Natural killer cell (primary cell): Measurements from ENCODE around the gene ST3GAL5. TPM values are rescaled to one million over a fixed set of nuclear protein-coding genes. Genes with fewer than 3 reads are reported as not detected.

ENCODE experiments used
- ATAC-seq, 3 donors: fragments of 150-1000 bp in 2 of 3; fragments of 200-7000 bp in 1 of 3; cut with Tn5 transposase; 1 replicate in 1 of 3; 2 replicates in 2 of 3; pipeline ENCODE4 v1.10.0; 2021; ENCODE audit warnings: mild to moderate bottlenecking in 2 of 3, moderate library complexity in 2 of 3
- DNase-seq, 2 donors: peaks; one replicate each; pipeline versions ENCODE4 v3.0.0 to v3.0.0-alpha.2; 2013 to 2021; ENCODE audit warnings: mixed read lengths in 1 of 2
- H3K27ac ChIP-seq: one replicate; pipeline ENCODE4 v1.5.1; 2013; ENCODE audit warnings: mild to moderate bottlenecking, low read length
- H3K27me3 ChIP-seq: one replicate; pipeline ENCODE4 v1.6.1; 2013; ENCODE audit warnings: low read length; ENCODE audit not compliant: control insufficient read depth, insufficient read depth
- H3K36me3 ChIP-seq: one replicate; pipeline ENCODE4 v1.6.1; 2013; ENCODE audit warnings: low read length; ENCODE audit not compliant: control insufficient read depth, insufficient read depth
- H3K4me1 ChIP-seq: one replicate; pipeline ENCODE4 v1.6.1; 2013; ENCODE audit warnings: low read length; ENCODE audit not compliant: control insufficient read depth, insufficient read depth
- H3K4me3 ChIP-seq: one replicate; pipeline ENCODE4 v1.5.1; 2013; ENCODE audit warnings: low read length
- H3K9me3 ChIP-seq: one replicate; pipeline ENCODE4 v1.6.1; 2013; ENCODE audit warnings: low read length; ENCODE audit not compliant: control insufficient read depth, insufficient read depth
- H3K27ac Mint-ChIP-seq, 2 donors: one replicate each; pipeline ENCODE4 v1.8.0; 2022; ENCODE audit warnings: mild to moderate bottlenecking in 2 of 2, mixed read lengths in 2 of 2, moderate library complexity in 1 of 2
- H3K27me3 Mint-ChIP-seq, 2 donors: one replicate each; pipeline ENCODE4 v1.8.0; 2022; ENCODE audit warnings: low read depth in 2 of 2, mixed read lengths in 2 of 2
- H3K36me3 Mint-ChIP-seq: one replicate; pipeline ENCODE4 v1.8.0; 2022; ENCODE audit warnings: mixed read lengths
- H3K4me1 Mint-ChIP-seq, 2 donors: one replicate each; pipeline ENCODE4 v1.8.0; 2022; ENCODE audit warnings: mixed read lengths in 2 of 2
- H3K4me3 Mint-ChIP-seq: one replicate; pipeline ENCODE4 v1.8.0; 2022; ENCODE audit warnings: mild to moderate bottlenecking, moderate library complexity, mixed read lengths
- H3K9me3 Mint-ChIP-seq, 2 donors: one replicate each; pipeline ENCODE4 v1.8.0; 2022; ENCODE audit warnings: mixed read lengths in 2 of 2
- WGBS: methylation state at CpG from one replicate; pipeline ENCODE4 v1.1.7; 2013; ENCODE audit warnings: missing lambda C conversion rate; ENCODE audit not compliant: insufficient coverage; 5-methylcytosine and 5-hydroxymethylcytosine counted together
- intact Hi-C: fragments of 100-400 bp; cut with micrococcal nuclease; formaldehyde crosslinking; loops from one replicate; pipeline ENCODE4 v1.14.2; 2022
- total RNA-seq, 4 donors: library from RNA; stranded (reverse); fragments of 120-200 nt in 1 of 4; gene quantifications; one replicate each; pipeline versions ENCODE4 v1.2.3 to v1.2.4, GENCODE V29; 2013 to 2022
- TF ChIP-seq, protein P1 (sequence below): fragments of 200-600 bp; IDR thresholded peaks from one replicate; pipeline ENCODE4 v1.8.0; 2022; ENCODE audit warnings: antibody characterized with exemption

The ST3GAL5 gene
- total RNA-seq, 3 donors from 2014 or later (not counting 1 experiment from before 2014, with no cell fraction given) = 54.6 to 72.4 (median 66.1) TPM

DNA sequence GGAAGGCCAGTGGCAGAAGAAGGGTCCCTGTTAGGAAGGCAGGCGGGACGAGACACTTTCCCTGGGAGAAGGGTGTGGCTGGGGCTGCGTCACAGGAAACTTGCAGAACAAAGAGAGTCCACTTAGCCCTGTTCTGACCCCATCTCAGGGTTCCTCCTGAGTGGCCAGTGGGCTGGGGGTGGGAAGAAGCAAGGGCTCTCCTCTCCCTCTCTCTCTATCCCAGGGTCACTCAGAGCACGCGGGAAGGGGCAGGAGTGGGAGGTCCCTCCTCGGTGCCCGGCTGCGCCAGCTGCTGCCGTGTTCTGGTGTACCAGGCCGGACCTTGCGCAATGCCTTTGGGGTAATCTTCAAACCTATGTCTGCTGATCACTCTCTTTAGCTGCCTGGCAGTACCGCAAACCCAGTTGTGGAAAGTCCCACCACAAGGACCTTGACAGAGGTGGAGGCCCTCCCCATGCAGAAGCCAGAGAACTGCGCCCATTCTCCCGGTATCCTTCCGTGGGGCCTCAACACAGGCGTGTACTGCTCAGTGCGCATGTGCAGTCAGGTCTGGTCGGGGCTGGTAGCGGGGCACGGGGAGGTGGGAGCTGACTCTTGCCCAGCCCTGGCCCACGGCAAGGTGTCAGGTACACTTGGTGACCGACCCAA is 47.8 kb upstream of the ST3GAL5 start:
- Histone ChIP-seq H3K4me1 (no peaks in the 10 kb centered on the region), H3K4me3 (no peak overlapping the region), H3K27ac (no peak overlapping the region), H3K36me3 (no peaks in the 10 kb centered on the region), H3K9me3 (peaks cover under 1% of the 10 kb centered on the region), H3K27me3 (no peaks in the 10 kb centered on the region)
- no peak for DNase-seq
- no peaks in the 10 kb centered on the region for H3K36me3 Mint-ChIP-seq
- peaks cover 0 to 4% of the 10 kb centered on the region in 2 donors for H3K9me3 Mint-ChIP-seq
- ATAC-seq = peak in 1 of 3 donors; percentile 27
- H3K27ac Mint-ChIP-seq = no peak overlapping the region
- H3K27me3 Mint-ChIP-seq = no peaks in the 10 kb centered on the region
- H3K4me1 Mint-ChIP-seq = peaks cover 4 to 9% of the 10 kb centered on the region in 2 donors
- H3K4me3 Mint-ChIP-seq = no peak overlapping the region
- intact Hi-C loops = no loop called here
- WGBS = 96% methylated on average over 22 of the region's 22 CpGs
- TF ChIP-seq, protein P1, sequence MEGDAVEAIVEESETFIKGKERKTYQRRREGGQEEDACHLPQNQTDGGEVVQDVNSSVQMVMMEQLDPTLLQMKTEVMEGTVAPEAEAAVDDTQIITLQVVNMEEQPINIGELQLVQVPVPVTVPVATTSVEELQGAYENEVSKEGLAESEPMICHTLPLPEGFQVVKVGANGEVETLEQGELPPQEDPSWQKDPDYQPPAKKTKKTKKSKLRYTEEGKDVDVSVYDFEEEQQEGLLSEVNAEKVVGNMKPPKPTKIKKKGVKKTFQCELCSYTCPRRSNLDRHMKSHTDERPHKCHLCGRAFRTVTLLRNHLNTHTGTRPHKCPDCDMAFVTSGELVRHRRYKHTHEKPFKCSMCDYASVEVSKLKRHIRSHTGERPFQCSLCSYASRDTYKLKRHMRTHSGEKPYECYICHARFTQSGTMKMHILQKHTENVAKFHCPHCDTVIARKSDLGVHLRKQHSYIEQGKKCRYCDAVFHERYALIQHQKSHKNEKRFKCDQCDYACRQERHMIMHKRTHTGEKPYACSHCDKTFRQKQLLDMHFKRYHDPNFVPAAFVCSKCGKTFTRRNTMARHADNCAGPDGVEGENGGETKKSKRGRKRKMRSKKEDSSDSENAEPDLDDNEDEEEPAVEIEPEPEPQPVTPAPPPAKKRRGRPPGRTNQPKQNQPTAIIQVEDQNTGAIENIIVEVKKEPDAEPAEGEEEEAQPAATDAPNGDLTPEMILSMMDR = no peak

DNA sequence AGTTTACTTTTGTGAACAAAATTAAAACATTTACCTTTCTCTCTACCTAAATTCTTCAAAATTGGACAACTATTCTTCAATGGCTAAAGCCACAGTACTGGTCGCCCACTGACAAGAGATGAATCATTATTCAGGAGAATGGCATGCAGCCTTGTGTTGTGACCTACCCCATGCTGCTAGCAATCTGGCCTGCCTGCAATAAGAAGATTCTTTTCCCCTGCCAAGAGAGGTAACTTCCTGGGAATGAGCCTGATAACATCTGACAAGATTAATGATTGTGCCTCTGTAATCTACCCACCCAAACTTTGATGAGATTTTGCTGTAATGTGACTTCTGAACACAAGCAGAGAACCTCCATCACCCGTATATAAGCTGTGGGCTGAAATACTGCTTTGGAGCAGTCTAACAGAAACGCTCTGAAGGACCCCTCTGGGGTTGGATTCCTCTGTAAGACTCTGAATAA is 47.0 kb upstream of the ST3GAL5 start:
- H3K9me3 ChIP-seq = no peaks in the 10 kb centered on the region
- Mint-ChIP-seq H3K4me3 (no peak overlapping the region), H3K9me3 (no peaks in the 10 kb centered on the region), H3K4me1 (peaks cover 4 to 9% of the 10 kb centered on the region in 2 donors), H3K27me3 (no peaks in the 10 kb centered on the region), H3K36me3 (no peaks in the 10 kb centered on the region), H3K27ac (no peak overlapping the region)
- H3K4me3 ChIP-seq = no peak overlapping the region
- H3K27me3 ChIP-seq = no peaks in the 10 kb centered on the region
- WGBS = 95% methylated on average over 2 of the region's 3 CpGs
- ATAC-seq = no peak
- TF ChIP-seq, protein P1 = no peak
- no peak for DNase-seq
- H3K4me1 ChIP-seq = no peaks in the 10 kb centered on the region
- H3K27ac ChIP-seq = no peak overlapping the region
- intact Hi-C loops = no loop called here
- H3K36me3 ChIP-seq = no peaks in the 10 kb centered on the region

DNA sequence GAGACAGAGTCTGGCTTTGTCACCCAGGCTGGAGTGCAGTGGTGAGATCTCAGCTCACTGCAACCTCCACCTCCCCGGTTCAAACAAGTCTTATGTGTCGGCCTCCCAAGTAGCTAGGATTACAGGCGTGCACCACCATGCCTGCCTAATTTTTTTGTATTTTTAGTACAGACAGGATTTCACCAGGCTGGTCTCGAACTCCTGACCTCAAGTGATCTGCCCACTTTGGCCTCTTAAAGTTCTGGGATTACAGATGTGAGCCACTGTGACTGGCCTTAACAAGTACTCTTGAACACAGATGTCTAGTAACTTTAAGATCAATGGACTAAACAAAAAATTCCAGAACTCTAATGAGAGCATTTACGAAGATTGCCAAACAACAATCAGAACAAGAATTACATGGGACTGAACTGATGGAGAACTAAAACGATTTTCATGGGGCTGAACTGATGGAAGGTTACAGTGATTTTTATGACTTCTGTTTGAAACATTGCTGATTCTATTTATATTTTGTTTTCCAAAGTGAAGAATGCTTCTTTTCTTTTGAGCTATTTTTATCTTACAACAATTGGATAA is 46.5 kb upstream of the ST3GAL5 start:
- Histone ChIP-seq H3K27ac (no peak overlapping the region), H3K4me1 (no peaks in the 10 kb centered on the region), H3K9me3 (no peaks in the 10 kb centered on the region), H3K4me3 (no peak overlapping the region), H3K36me3 (no peaks in the 10 kb centered on the region), H3K27me3 (no peaks in the 10 kb centered on the region)
- Mint-ChIP-seq H3K27me3 (no peaks in the 10 kb centered on the region), H3K36me3 (no peaks in the 10 kb centered on the region), H3K4me1 (peaks cover 4 to 9% of the 10 kb centered on the region in 2 donors), H3K27ac (no peak overlapping the region), H3K4me3 (no peak overlapping the region), H3K9me3 (no peaks in the 10 kb centered on the region)
- no peak for ATAC-seq
- WGBS = 90% methylated on average over 6 of the region's 6 CpGs
- TF ChIP-seq, protein P1 = no peak
- no peak for DNase-seq
- intact Hi-C loops = no loop called here
